ENCODE measurements around the gene XXYLT1.

The XXYLT1 gene

GRCh38 chr3:195153653-195154052, 117.3 kb downstream of the XXYLT1 start:
- TF ChIP-seq CTCF (IDR thresholded peaks at IDR 0.05; ENCODE audit: extremely low read depth, insufficient read depth, missing control alignments), result no peak
- DNase-seq (ENCODE audit: low spot score), result no peak
- in situ Hi-C loops (cut with MboI; ENCODE audit: low pct_unique_long_range_greater_than_20kb, low sequenced_read_pairs, unreplicated experiment), result loop anchor here (10.0 kb wide), 1 partner anchor 101 kb away; no protein-coding TSS in a partner anchor

GRCh38 chr3:195153130-195153529, 117.8 kb downstream of the XXYLT1 start:
- DNase-seq (ENCODE audit: low spot score), result no peak
- TF ChIP-seq CTCF (IDR thresholded peaks at IDR 0.05; ENCODE audit: extremely low read depth, insufficient read depth, missing control alignments), result no peak
- in situ Hi-C loops (cut with MboI; ENCODE audit: low pct_unique_long_range_greater_than_20kb, low sequenced_read_pairs, unreplicated experiment), result loop anchor here (10.0 kb wide), 1 partner anchor 102 kb away; no protein-coding TSS in a partner anchor

- no peak for DNase-seq (ENCODE audit: low spot score)
- no peak for TF ChIP-seq CTCF (IDR thresholded peaks at IDR 0.05; ENCODE audit: extremely low read depth, insufficient read depth, missing control alignments)
- in situ Hi-C loops (cut with MboI; ENCODE audit: low pct_unique_long_range_greater_than_20kb, low sequenced_read_pairs, unreplicated experiment), result loop anchor here (10.0 kb wide), 1 partner anchor 103 kb away; no protein-coding TSS in a partner anchor
Measured at GRCh38 chr3:195151866-195152541, 119.0 kb downstream of the XXYLT1 start.

GRCh38 chr3:195151402-195151801, 119.6 kb downstream of the XXYLT1 start:
- in situ Hi-C loops (cut with MboI; ENCODE audit: low pct_unique_long_range_greater_than_20kb, low sequenced_read_pairs, unreplicated experiment), result loop anchor here (10.0 kb wide), 1 partner anchor 103 kb away; no protein-coding TSS in a partner anchor
- no peak for TF ChIP-seq CTCF (IDR thresholded peaks at IDR 0.05; ENCODE audit: extremely low read depth, insufficient read depth, missing control alignments)
- DNase-seq (ENCODE audit: low spot score), result no peak

- in situ Hi-C loops (cut with MboI; ENCODE audit: low pct_unique_long_range_greater_than_20kb, low sequenced_read_pairs, unreplicated experiment), result loop anchor here (10.0 kb wide), 1 partner anchor 104 kb away; no protein-coding TSS in a partner anchor
- no peak for DNase-seq (ENCODE audit: low spot score)
- TF ChIP-seq CTCF (IDR thresholded peaks at IDR 0.05; ENCODE audit: extremely low read depth, insufficient read depth, missing control alignments), result no peak
Measured at GRCh38 chr3:195150181-195151118, 120.5 kb downstream of the XXYLT1 start.

- DNase-seq (ENCODE audit: low spot score), result no peak
- in situ Hi-C loops (cut with MboI; ENCODE audit: low pct_unique_long_range_greater_than_20kb, low sequenced_read_pairs, unreplicated experiment), result loop anchor here (10.0 to 25.0 kb wide), 2 partner anchors 105 to 388 kb away; partner anchors contain the start of gene PPP1R2
- no peak for TF ChIP-seq CTCF (IDR thresholded peaks at IDR 0.05; ENCODE audit: extremely low read depth, insufficient read depth, missing control alignments)
Measured at GRCh38 chr3:195149292-195150030, 121.5 kb downstream of the XXYLT1 start.
